AG04450 (cell line): ENCODE data around the gene LMAN1L. TPM values are rescaled to one million over a fixed set of nuclear protein-coding genes. Genes with fewer than 3 reads are reported as not detected.

ENCODE experiments used
- CTCF ChIA-PET: fragments of 300-600, 350-600 bp; formaldehyde crosslinking; extraction: SDS; loops from one replicate; lab custom pipeline; 2022; ENCODE audit warnings: antibody characterized with exemption, inconsistent platforms; lab: Charles Lee
- POLR2A ChIA-PET: fragments of 350-600 bp; formaldehyde crosslinking; extraction: SDS; loops from one replicate; lab custom pipeline; 2021; ENCODE audit warnings: antibody characterized with exemption, inconsistent platforms; lab: Yijun Ruan, JAX
- DNase-seq: peaks from one replicate; pipeline ENCODE4 v3.0.0-alpha.2; 2011; ENCODE audit warnings: low read depth, low spot score
- H3K27ac ChIP-seq: one replicate; pipeline ENCODE4 v1.5.1; 2012; ENCODE audit warnings: low read depth, low read length, control low read depth
- H3K27me3 ChIP-seq: one replicate; pipeline ENCODE4 v1.6.0; 2012; ENCODE audit warnings: low read length; ENCODE audit not compliant: control insufficient read depth, insufficient read depth
- H3K4me3 ChIP-seq: 2 replicates; pipeline ENCODE4 v1.5.1; 2011; ENCODE audit warnings: mild to moderate bottlenecking, low read depth, low read length, control low read depth
- H3K9me3 ChIP-seq: 2 replicates; pipeline ENCODE4 v1.5.1; 2012; ENCODE audit warnings: low read length; ENCODE audit not compliant: control insufficient read depth, insufficient read depth
- CTCF ChIP-seq: IDR thresholded peaks from 2 replicates; pipeline ENCODE4 v1.5.1; 2011; ENCODE audit warnings: low read depth, low read length, control low read depth, inconsistent platforms
- polyA plus RNA-seq: library from polyadenylated mRNA; depleted of rRNA; stranded (reverse); fragments of >200 nt; gene quantifications from 2 replicates; pipeline ENCODE4 v1.2.3, GENCODE V29; 2011

The LMAN1L gene
- polyA plus RNA-seq, 1 experiment, result not detected

- H3K27me3 ChIP-seq, result no peaks in the 10 kb centered on the region
Measured at GRCh38 chr15:74856537-74856936, 43.9 kb downstream of the LMAN1L start.

GRCh38 chr15:74857082-74857655 is 44.5 kb downstream of the LMAN1L start:
- H3K27ac ChIP-seq, result no peak overlapping the region
- H3K9me3 ChIP-seq, result no peaks in the 10 kb centered on the region
- H3K4me3 ChIP-seq, result no peak overlapping the region
- no peak for DNase-seq
- no peaks in the 10 kb centered on the region for H3K27me3 ChIP-seq
- POLR2A ChIA-PET, result interaction anchor here (0.7 kb wide), 1 partner anchor 13 kb away, joined by 3 read pairs; no protein-coding TSS in a partner anchor
- CTCF ChIA-PET, result interaction anchor here (1.7 kb wide), 1 partner anchor 44 kb away, joined by 5 read pairs; no protein-coding TSS in a partner anchor
- no peak for TF ChIP-seq CTCF

More at GRCh38 chr15:74856537-74856936, 43.9 kb downstream of the LMAN1L start:
- no peak for DNase-seq
- ChIA-PET CTCF (interaction anchor here (1.7 kb wide), 1 partner anchor 45 kb away, joined by 5 read pairs; no protein-coding TSS in a partner anchor), POLR2A (interaction anchor here (0.7 kb wide), 2 partner anchors 12 to 13 kb away, joined by 3 to 8 read pairs; no protein-coding TSS in a partner anchor)
- no peak overlapping the region for H3K4me3 ChIP-seq
- H3K9me3 ChIP-seq, result no peaks in the 10 kb centered on the region
- H3K27ac ChIP-seq, result no peak overlapping the region
- TF ChIP-seq CTCF, result no peak

- Histone ChIP-seq H3K27ac (no peak overlapping the region), H3K4me3 (no peak overlapping the region), H3K27me3 (no peaks in the 10 kb centered on the region), H3K9me3 (no peaks in the 10 kb centered on the region)
- ChIA-PET CTCF (interaction anchor here (1.7 kb wide), 1 partner anchor 44 kb away, joined by 7 read pairs; no protein-coding TSS in a partner anchor), POLR2A (interaction anchor here (0.7 kb wide), 1 partner anchor 71 kb away, joined by 7 read pairs; no protein-coding TSS in a partner anchor)
- DNase-seq, result no peak
- no peak for TF ChIP-seq CTCF
Measured at GRCh38 chr15:74857671-74858368, 45.2 kb downstream of the LMAN1L start.

GRCh38 chr15:74858369-74858740 is 45.7 kb downstream of the LMAN1L start:
- Histone ChIP-seq H3K27me3 (no peaks in the 10 kb centered on the region), H3K4me3 (no peak overlapping the region), H3K27ac (no peak overlapping the region), H3K9me3 (no peaks in the 10 kb centered on the region)
- ChIA-PET CTCF (interaction anchor here (1.7 kb wide), 1 partner anchor 43 kb away, joined by 7 read pairs; no protein-coding TSS in a partner anchor), POLR2A (interaction anchor here (0.7 kb wide), 1 partner anchor 71 kb away, joined by 7 read pairs; no protein-coding TSS in a partner anchor)
- no peak for TF ChIP-seq CTCF
- DNase-seq, result no peak
